CD4-positive, alpha-beta T cell treated with Interleukin-17A for 4 hours (primary cell): ENCODE results near the gene RIPOR2.
A peak's percentile ranks its signal among the peaks of the same experiment; 100 is the strongest.
"Not testable (repeated sequence)": the region's sequence is repeated elsewhere in the genome, so short reads cannot be mapped to it uniquely, and the experiment has no call there.

Experiments used
- DNase-seq: peaks from one replicate; pipeline ENCODE4 v3.0.0-alpha.2; 2020; ENCODE audit warnings: mixed read lengths

RIPOR2 gene

DNA sequence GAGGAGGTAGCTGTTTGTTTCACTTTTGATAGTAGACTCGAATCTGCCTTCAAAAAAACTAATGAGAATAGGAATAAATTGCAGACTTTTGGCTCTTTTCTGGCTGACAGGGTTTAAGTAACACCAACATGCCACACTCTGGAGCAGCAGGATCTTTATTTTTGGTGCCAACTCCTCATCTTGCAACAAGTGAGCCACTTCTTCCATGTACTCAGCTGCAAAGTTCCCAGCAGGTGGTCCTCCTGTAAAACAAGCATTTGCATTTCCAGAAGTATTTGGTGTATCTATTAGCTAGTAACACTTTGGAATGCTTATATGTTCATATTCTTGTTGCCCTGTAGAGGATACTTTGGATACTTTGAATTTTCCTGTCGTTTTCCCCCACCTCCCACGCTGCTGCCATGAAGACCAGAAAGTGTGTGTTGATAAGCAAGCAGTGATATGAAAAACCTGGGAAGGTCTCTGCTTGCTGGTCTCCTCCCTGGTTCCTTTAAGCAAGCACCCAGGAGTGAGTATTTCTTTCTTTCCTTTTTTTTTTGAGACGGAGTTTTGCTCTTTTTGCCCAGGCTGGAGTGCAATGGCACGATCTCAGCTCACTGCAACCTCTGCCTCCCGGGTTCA is 138.1 kb downstream of the RIPOR2 start:
- no peak for DNase-seq

DNA sequence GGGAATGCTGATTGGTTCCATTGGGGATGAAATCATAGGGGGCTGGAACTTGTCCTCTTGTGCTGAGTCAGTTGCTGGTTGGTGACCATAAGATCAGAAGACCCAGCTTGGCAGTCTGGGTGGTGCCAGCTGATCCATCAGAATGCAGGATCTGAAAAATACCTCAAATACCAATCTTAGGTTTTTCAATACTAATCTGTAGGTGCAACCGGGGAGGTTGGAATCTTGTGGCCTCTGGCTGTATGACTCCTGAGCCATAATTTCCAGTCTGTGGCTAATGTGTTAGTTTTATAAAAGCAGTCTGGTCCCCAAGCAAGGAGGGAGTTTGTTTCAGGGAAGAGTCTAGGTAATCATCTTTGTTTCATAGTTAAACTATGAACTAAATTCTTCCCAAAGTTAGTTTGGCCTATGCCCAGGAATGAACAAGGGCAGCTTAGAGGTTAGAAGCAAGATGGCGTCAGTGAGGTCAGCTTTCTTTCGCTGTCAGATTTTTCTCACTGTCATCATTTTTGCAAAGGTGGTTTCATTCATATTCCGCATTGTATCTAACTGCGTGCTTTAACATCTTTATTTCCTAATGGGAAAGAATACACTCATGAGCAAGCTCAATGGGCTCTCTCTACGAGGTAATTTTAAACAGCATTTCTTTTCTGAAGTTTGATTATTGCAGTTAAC is 139.0 kb downstream of the RIPOR2 start:
- DNase-seq, result no peak

DNA sequence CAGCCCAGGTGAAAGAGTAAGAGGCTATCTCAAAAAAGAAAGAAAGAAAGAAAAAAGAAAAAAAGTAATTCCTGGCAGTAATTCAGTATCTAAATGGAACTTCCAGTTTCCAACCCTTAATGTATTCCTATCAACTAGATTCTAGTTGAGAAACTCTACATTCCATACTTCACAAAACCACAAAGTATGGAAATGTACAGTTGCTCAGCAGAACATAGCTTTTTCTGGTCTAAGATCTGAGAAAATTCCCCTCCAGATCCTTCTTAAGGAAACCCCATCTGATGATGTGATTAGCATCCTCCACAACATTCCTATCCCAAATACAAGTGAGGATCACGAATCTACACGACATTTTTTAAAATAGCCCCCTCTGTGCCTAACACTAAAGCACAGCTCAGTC is 140.7 kb downstream of the RIPOR2 start:
- no peak for DNase-seq

DNA sequence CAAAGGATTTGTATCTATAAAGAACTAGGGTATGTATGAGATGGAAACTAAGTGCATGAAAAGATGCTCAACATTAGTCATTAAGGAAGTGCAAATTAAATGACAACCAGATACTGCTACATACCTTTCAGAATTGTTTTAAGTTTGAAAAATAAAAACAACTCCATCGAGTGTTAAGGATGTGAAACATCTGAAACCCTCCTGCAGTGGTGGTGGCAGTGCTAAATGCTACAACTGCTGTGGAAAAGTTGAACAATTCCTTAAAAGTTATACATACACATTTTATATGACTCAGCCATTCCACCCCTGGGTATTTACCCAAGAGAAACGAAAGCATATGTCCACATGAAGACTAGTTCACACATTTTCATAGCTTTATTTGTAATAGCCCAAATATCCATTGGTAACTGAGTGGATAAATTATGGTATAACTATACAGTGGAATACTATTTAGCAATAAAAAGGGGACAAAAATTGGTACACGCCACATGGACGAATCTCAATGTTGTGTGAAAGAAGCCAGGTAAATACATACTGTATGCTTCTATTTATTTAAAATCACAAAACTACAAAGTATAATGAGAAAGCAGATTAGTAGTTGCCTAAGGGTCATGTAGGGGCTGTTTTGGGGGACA is 147.6 kb downstream of the RIPOR2 start:
- no peak for DNase-seq

DNA sequence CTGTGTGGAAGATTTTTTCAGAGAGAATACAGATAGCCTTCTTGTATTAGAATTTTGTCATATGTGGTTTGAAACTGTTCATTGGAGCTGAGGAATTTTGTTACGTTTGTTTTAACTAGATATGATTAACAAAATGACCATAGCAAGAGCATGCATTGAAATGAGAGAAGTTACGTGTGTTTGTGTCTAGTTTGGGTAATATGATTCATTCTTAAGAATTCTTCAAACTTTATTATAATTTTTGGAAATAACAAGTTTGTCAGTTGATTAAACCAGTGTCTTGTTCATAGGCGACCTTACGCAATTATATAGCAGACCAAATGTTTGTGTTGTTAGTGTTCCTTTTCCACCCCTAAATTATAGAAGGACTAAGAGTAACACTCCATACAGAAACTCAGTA is 155.6 kb downstream of the RIPOR2 start:
- DNase-seq, result no peak

DNA sequence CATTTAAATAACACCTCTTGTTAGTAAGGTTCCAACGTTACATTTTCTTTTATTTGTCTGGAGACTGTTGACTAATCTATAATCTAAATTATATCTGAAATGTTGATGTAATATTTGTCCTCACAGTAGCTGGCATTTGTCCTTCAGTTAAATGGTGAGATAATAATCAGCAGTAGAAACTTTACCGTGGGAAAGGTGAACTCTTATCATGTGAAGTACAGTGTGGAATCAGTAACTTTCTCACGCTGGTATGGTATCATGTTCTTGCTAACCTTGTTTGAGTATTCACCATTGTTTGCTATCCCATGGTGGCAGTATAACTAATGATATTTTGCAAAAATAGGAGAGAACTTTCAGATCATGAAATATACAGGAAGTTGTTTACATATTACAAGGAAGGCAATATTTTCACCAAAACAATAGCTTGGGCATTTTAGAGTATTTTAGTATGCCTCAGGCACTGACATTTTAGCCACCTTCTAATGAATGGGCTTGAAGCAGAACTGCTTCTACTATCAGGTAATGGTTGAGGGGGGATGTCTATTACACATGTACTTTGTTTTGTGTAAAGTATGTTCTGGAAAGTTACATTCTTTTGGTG is 156.2 kb downstream of the RIPOR2 start:
- no peak for DNase-seq

DNA sequence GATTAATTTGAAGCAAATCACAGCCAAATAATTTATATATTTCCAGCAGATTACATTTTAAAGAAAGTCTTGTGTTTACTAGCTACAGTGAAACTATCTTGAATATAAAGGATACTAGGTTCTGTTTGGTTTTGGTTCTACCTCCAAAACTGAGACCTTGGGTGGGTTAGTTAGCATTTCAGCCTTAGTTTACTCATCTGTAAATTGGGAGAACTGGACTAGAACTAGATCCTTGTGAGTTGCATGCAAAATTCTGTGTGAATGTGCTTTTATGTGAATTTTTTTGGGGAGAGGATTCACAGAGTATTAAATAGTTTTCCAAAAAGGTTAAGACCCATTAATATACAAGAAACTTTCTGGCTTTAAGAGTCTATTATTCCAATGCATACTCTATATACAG is 156.9 kb downstream of the RIPOR2 start:
- no peak for DNase-seq

DNA sequence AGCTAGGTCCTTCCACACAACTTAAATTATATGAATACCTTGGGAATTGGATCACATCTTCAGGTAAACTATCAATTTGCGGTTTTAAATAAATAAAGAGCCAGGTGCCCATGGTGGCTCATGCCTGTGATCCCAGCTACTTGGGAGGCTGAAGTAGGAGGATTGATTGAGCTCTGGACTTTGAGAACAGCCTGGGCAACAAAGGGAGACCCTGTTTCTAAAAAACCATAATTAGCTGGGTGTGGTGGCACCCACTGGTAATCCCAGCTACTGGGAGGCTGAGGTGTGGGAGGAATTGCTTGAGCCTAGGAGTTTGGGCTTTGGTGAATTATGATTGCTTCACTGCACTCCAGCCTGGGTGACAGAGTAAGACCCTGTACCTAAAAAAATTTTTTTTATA is 157.6 kb downstream of the RIPOR2 start:
- DNase-seq, result no peak

DNA sequence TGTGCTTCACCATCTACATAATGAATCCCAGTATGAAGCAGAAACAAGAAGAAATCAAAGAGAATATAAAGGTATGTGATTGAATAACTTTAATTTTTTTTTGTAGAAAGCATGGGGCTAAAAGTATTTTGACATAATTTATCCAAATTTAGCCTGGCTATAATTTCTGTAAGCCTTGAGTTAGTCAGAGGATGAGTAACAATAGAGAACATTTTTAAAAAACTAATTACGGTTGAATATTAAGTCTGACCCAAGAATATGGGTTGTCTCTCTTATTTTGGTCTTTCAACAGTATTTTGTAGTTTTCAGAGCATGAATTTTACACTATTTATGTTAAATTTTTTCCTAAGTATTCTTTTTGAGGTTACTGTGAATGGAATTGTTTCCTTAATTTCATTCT is 158.5 kb downstream of the RIPOR2 start:
- DNase-seq, result no peak

DNA sequence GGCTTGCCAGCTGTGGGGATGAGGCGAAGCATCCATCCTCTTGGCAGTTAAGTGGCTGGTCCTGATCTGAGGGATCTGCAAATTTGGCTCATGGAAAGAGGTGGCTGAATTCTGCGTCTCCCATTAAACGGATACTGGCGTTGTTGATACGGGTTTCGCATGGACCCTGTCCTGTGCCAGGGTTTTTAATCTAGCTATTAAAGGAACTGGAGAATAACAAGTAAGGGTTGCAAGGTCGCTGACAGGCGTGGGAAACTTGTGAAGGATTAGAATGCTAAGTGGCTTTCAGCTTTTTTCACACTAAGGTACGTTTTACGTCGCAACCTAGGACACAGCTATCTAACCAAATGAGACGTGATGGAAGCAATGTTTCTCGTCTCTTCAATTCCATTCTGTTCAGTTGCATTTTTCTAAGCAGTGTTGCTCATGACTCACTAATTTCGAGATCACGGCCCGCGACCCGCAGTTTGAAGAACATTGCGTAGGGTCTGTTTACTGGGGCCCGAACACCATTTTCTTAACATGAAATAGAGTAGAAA is 160.2 kb downstream of the RIPOR2 start:
- peak; percentile 41 for DNase-seq

DNA sequence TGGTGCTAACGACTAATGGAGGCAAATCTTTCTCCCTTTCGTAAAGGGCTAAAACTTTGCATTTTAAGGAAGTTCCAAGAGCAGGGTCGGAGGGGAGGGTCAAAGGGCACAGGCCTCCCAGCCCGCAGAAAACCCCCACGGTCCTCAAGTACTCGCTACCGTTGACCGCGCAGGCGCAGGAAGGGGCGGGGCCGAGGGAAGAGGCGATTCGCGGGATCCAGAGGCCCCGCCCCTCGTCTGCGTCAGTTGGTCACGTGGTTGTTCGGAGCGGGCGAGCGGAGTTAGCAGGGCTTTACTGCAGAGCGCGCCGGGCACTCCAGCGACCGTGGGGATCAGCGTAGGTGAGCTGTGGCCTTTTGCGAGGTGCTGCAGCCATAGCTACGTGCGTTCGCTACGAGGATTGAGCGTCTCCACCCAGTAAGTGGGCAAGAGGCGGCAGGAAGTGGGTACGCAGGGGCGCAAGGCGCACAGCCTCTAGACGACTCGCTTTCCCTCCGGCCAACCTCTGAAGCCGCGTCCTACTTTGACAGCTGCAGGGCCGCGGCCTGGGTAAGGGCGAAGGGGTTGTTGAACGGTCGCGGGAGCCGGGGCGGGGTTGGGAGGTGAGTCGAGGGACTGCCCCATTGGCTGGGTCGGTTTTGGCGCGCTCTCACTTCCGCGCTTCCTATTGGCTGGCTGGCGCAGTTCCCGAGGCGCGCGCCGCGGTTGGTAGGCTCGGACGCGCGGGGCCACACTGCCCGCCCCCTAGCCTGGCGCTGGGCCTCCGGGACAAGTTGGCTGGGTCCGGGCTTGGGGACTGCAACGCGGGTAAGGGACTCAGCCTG is 160.9 kb downstream of the RIPOR2 start, which contains the start of gene GMNN:
TSS of gene GMNN (plus strand) at position 242 of the 824 bp plus-strand sequence. CDS start 2,310 bp downstream, outside the sequence.
- peak; percentile 100 for DNase-seq

DNA sequence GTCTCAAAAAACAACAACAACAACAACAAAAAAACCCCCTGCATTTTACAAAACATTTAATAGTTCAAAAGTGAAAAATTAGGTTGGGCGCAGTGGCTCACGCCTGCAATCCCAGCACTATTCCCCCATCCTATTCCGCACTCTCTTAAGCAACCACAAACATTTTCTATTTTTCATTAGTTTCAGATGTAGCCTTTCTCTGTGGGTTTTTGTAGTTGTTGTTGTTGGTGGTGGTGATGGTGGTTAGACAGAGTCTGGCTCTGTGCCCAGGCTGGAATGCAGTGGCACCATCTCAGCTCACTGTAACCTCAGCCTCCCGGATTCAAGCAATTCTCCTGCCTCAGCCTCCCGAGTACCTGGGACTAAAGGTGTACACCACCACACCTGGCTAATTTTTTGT is 167.4 kb downstream of the RIPOR2 start:
- DNase-seq, result no peak

DNA sequence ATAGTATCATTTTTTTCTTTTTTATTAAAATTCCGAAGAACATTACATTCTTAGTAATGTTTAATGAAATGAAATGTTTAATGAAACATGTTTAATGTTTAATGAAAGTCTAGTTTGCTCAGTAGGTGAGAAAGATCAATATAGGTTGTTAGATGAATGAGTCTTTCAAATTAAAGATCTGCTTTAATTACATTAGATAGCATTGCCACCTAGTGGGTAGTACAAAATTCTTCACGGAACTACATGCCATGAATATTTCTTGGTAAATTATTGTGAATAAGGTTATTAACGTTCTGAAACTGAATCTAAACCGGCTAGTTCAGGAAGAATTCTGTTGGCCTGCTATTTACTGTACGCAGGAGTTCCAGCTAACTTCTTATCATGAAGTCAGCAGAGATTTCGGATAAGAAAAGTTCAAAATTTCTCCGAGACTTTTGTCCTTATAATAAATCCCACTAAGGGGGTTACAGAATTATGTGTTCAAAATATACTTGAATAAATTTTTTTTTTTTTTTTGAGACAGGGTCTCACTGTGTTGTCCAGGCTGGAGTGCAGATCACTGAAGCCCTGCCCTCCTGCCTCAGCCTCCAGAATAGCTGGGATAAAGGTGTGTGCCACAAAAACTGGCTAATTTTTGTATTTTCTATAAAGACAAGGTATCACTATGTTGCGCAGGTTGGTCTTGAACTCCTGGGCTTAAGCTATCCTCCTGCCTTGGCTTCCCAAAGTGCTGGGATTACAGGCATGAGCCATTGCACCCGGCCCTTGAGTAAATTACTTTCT is 168.9 kb downstream of the RIPOR2 start:
- no peak for DNase-seq

DNA sequence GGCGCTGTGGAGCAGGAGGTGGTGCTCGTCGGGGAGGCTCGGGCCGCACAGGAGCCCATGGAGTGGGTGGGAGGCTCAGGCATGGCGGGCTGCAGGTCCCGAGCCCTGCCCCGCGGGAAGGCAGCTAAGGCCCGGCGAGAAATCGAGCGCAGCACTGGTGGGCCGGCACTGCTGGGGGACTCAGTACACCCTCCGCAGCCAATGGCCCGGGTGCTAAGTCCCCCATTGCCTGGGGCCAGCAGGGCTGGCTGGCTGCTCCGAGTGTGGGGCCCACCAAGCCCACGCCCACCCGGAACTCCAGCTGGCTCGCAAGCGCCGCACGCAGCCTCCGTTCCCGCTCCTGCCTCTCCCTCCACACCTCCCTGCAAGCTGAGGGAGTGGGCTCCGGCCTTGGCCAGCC is 169.8 kb downstream of the RIPOR2 start:
- not testable (repeated sequence) for DNase-seq

DNA sequence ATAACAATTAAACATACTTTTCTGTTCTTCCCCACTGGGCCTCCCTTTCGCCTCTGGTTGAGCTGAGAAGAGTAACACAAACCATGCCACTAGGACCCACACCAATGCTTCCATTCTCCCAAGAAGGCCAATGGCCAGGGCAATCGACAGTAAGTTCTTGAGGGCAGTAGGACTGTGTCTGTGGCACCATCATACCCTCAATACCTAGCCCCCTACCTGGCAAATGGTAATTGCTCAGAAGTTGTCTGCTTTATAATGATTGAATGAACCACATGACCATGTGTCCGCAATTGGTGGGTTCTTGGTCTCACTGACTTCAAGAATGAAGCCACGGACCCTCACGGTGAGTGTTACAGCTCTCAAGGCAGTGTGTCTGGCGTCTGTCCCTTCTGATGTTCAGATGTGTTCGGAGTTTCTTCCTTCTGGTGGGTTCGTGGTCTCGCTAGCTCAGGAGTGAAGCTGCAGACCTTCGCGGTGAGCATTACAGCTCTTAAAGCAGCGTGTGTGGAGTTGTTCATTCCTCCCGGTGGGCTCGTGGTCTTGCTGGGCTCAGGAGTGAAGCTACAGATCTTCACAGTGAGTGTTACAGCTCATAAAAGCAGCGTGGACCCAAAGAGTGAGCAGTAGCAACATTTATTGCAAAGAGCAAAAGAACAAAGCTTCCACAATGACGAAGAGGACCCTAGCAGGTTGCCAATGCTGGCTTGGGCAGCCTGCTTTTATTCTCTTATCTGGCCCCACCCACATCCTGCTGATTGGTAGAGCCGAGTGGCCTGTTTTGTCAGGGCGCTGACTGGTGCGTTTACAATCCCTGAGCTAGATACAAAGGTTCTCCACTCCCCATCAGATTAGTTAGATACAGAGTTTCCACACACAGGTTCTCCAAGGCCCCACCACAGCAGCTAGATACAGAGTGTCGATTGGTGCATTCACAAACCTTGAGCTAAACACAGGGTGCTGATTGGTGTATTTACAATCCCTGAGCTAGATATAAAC is 170.6 kb downstream of the RIPOR2 start:
- not testable (repeated sequence) for DNase-seq

DNA sequence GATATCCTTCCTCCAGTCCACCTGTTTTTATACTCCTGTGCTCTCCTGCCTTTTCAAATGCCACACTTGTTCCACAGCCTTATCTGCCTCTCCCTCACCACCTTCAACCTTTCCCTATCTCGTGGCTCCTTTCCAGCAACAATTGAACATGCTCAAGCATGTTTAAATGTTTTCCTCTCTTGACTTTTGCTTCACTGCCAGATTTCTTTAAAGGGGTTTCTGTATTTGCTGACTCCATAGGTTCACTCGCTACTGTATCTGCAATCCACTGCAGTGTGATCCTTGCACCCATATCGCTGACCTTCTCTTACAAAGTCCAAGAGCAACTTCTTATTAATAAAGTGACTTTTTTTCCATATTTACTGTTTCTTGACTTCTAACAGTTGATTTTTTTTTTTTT is 172.2 kb downstream of the RIPOR2 start:
- DNase-seq, result no peak

DNA sequence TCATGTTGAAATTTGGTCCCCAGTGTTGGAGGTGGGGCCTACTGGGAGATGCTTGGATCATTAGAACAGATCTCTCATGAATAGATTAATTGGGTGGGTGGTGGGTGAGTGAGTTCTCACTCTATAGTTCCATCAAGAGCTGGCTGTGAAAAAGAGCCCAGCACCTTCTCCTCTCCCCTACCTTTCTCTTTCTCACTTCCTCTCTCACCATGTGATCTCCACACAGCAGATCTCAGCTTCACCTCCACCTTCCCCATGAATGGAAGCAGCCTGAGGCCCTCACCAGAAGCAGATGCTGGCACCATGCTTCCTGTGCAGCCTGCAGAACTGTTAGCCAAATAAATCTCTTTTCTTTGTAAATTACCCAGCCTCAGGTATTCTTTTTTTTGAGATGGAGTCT is 173.9 kb downstream of the RIPOR2 start:
- DNase-seq, result no peak

DNA sequence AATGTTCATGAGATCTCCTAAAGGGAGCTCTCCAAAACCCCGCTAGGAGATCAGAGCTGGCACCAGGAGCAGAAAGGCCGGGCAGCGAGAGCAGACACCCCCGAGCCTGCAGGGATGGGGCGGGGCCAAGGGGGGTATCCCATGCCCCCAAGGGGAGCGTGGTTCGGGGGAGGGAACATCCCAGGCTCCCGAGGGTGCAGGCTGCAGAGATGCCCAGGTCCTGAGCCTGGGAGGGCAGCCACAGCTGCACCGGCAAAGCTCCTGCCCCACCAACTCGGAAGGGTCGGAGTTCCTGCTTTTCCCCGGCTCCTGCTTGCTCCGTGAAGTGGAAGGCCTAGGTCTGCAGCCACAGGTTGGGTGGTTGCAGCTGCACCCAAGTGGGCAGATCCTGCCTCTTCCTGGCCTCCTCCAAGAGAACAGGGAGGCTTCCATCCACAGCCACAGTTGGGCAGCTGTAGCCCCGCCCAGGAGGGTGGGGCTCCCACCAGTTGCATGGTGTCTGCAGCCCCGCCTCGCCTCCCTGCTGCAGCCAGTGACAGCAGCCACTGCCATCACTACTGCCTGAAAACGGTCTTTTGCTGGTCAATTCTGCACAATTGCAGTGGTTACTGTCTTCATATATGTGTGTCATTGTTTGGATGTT is 174.4 kb downstream of the RIPOR2 start:
- no peak for DNase-seq

DNA sequence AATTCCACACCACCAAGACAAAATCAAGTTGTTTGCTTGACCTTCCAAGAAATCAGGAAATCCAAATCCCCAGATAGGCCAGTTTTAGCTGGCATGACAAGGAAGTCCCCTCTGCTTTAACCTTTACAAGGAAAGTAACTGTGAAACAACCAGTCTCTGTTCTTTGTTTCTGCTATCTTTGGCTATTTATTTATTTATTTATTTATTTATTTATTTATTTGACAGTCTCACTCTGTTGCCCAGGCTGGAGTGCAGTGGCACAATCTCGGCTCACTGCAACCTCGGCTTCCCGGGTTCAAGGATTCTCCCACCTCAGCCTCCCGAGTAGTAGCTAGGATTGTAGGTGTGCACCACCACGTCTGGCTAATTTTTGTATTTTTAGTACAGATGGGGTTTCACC is 175.6 kb downstream of the RIPOR2 start:
- no peak for DNase-seq

DNA sequence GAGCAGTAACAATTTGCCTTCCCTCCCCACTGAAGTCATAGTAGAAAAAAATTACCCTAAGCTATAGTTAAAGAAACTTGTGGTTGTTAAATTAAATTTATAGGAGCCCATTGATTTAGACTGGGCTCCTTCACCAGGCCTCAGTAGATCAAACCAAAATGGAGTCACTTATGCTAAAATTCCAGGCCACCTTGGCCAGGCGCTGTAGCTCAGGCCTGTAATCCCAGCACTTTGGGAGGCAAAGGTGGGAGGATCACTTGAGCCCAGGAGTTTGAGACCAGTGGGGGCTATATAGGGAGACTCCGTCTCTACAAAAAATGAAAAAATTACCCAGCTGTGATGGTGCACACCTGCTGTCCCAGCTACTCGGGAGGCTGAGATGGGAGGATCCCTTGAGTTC is 176.0 kb downstream of the RIPOR2 start:
- DNase-seq, result no peak
